ENCODE data around the gene TRNAU1AP. TPM values are rescaled to one million over a fixed set of nuclear protein-coding genes. Genes with fewer than 3 reads are reported as not detected.

The TRNAU1AP gene
- total and polyA plus RNA-seq, 2 of the 13 experiments (the other 11 are each of a cell fraction or from before 2014, with no cell fraction given), result 29.0 to 42.9 TPM

DNA sequence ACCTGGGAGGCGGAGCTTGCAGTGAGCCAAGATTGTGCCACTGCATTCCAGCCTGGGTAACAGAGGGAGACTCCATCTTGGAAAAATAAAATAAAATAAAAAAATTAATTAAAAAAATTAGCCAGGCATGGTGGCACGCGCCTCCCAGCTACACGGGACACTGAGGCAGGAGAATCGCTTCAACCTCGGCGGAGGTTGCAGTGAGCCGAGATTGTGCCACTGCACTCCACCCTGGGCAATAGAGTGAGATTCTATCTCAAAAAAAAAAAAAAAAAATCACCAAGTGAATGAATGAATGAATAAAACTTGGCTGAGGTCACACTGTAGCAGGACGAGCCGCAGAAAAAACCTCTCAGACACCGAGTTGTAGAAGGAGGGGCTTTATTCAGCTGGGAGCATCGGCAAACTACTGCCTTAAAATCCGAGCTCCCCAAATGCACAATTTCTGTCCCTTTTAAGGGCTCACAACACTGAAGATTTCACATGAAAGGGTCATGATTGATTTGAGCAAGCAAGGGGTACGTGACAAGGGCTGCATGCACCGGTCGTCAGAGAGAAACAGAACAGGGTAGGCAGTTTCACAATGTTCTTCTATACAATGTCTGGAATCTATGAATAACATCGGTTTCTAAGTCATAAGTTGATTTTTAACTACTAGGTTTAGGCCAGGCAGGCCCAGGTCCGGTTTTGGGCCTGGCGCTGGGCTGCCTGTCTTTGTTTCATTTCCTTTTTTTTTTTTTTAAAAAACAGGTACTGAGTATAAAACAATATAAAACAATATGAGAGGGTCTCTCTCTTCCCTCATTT, 33.9 kb downstream of the TRNAU1AP start (continued):
- TF ChIP-seq, protein P1, sequence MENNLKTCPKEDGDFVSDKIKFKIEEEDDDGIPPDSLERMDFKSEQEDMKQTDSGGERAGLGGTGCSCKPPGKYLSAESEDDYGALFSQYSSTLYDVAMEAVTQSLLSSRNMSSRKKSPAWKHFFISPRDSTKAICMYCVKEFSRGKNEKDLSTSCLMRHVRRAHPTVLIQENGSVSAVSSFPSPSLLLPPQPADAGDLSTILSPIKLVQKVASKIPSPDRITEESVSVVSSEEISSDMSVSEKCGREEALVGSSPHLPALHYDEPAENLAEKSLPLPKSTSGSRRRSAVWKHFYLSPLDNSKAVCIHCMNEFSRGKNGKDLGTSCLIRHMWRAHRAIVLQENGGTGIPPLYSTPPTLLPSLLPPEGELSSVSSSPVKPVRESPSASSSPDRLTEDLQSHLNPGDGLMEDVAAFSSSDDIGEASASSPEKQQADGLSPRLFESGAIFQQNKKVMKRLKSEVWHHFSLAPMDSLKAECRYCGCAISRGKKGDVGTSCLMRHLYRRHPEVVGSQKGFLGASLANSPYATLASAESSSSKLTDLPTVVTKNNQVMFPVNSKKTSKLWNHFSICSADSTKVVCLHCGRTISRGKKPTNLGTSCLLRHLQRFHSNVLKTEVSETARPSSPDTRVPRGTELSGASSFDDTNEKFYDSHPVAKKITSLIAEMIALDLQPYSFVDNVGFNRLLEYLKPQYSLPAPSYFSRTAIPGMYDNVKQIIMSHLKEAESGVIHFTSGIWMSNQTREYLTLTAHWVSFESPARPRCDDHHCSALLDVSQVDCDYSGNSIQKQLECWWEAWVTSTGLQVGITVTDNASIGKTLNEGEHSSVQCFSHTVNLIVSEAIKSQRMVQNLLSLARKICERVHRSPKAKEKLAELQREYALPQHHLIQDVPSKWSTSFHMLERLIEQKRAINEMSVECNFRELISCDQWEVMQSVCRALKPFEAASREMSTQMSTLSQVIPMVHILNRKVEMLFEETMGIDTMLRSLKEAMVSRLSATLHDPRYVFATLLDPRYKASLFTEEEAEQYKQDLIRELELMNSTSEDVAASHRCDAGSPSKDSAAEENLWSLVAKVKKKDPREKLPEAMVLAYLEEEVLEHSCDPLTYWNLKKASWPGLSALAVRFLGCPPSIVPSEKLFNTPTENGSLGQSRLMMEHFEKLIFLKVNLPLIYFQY (CRISPR knock-in tag; IDR thresholded peaks at IDR 0.05; ENCODE audit: borderline replicate concordance), result peak; percentile 81; the same call in 1 of the 2 replicates
- TF ChIP-seq, protein P2, sequence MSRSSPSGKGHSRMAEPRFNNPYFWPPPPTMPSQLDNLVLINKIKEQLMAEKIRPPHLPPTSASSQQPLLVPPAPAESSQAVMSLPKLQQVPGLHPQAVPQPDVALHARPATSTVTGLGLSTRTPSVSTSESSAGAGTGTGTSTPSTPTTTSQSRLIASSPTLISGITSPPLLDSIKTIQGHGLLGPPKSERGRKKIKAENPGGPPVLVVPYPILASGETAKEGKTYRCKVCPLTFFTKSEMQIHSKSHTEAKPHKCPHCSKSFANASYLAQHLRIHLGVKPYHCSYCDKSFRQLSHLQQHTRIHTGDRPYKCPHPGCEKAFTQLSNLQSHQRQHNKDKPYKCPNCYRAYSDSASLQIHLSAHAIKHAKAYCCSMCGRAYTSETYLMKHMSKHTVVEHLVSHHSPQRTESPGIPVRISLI (CRISPR knock-in tag; IDR thresholded peaks at IDR 0.05; ENCODE audit: borderline replicate concordance), result peak; percentile 48
- TF ChIP-seq MIER3 (CRISPR knock-in tag; IDR thresholded peaks at IDR 0.05; ENCODE audit: borderline replicate concordance) (peak; percentile 20; the same call in 1 of the 2 replicates), TARDBP (CRISPR knock-in tag; IDR thresholded peaks at IDR 0.05) (peak; percentile 64; the same call in 1 of the 2 replicates), PHF21A (CRISPR knock-in tag; IDR thresholded peaks at IDR 0.05) (peak; percentile 71)
